Thyroid gland (tissue), 4 donors: ENCODE data around the gene NDUFS6.

Experiments used
- CTCF ChIP-seq, 6 experiments: fragments of 200-600 bp in 3 of 6; fragments of 450-650 bp in 3 of 6; sonication (generic) in 3 of 6; IDR thresholded peaks; one replicate each; pipeline ENCODE4 v1.5.1; 2016 to 2019; ENCODE audit warnings: antibody characterized with exemption in 6 of 6, mild to moderate bottlenecking in 2 of 6, inconsistent platforms in 1 of 6, moderate library complexity in 1 of 6
- POLR2A ChIP-seq, 2 donors: fragments of 450-650 bp; IDR thresholded peaks; one replicate each; pipeline ENCODE4 v1.6.1; 2017; ENCODE audit warnings: antibody characterized with exemption in 2 of 2, mild to moderate bottlenecking in 2 of 2, moderate library complexity in 1 of 2

GRCh38 chr5:1819458-1819857 is 18.3 kb downstream of the NDUFS6 start:
- TF ChIP-seq CTCF (IDR thresholded peaks at IDR 0.05) (no peak), POLR2A (IDR thresholded peaks at IDR 0.05) (no peak)
